DMS114 treated with DMSO at 0.1 percent for 48 hours (cell line): ENCODE data around the gene PRRC1.

Experiments used
- DNase-seq: peaks from one replicate; lab custom pipeline; 2025; ENCODE audit not compliant: unreplicated experiment; lab: John Stamatoyannopoulos, UW

Gene PRRC1

DNA sequence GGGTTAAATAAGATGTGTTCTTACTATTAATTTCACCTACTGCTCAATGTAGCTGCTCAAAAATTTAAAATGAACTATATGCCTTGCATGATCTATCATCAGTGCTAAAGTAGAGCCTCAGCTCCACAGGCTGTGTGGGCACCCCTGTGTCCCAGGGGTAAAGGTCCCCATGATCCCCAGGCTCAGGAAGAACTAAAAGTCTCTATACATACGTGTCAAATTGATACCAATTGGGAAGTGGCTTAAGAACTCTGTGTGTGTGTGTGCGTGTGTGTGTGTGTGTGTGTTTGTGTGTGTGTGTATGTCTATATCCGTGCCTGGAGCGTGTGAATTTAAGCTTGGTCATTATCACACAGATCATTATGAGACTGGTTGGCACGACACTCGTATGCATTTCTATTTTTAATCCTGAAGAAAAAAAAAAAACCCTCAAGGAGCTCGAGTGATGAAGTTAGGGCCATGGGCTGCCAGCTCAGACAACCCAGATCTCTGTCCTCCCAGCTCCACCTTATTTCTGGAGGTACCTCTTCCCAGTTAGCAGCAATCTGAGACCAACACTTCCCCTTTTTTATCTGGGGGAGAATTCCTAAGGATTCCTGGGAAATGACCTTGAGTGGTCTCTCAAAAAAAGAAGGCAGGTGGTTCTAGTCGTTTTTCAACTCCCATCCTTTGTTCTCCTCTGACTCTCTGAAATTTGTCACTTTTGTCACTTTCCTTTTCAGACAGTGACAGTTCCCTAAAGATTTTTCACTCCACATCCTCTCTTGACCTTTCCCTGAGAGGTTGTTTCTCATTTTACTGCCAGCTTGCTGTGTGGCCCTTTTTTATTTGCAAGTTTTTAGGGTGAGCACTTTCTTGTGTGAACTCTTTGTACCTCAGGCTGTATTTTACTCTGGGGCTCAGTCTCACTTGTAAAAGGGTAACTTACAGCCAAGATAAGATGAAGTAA lies 85.7 kb downstream of the PRRC1 start:
- DNase-seq: no peak
